Measurements from ENCODE around the gene UBXN10. TPM values are rescaled to one million over a fixed set of nuclear protein-coding genes. Genes with fewer than 3 reads are reported as not detected.

UBXN10 gene
- total and polyA plus RNA-seq, 2 donors (not counting 3 experiments of a cell fraction or from before 2014, with no cell fraction given): not detected

DNA sequence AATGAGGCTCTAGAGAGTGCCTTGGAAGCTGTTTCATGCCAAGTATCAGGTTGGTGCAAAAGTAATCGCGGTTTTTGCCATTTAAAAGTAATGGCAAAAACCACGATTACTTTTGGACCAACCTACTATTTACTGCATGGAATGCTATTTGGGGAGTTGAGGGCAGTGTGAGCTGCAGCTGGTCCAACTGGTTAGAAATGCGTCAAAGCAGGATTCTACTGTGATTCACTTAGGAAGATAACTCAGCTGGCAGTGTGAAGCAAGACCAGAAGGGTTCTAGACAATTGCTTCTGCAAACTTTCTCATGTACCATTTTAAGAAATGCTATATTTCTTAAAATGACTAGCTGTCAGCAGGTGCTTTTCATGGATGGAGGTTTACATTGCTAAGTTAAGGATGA lies 21.6 kb downstream of the UBXN10 start:
- CTCF ChIA-PET: interaction anchor here (1.0 to 3.2 kb wide), 2 partner anchors 12 to 13 kb away, joined by 3 to 24 read pairs; no protein-coding TSS in a partner anchor
- no peaks in the 10 kb centered on the region for H3K36me3 ChIP-seq (ENCODE audit: control insufficient read depth in 2 of 2, extremely low read depth in 1 of 2, insufficient read depth in 2 of 2, low read length in 2 of 2)
- H3K4me2 ChIP-seq (ENCODE audit: insufficient read depth, low read length): no peak overlapping the region
- POLR2A ChIA-PET: no interaction called here
- H3K9me3 ChIP-seq (replicated peaks; ENCODE audit: control insufficient read depth, insufficient read depth, low read length): no peaks in the 10 kb centered on the region
- H3K9ac ChIP-seq (replicated peaks; ENCODE audit: extremely low read depth, insufficient read depth, low read length): no peak overlapping the region
- no peaks in the 10 kb centered on the region for H4K20me1 ChIP-seq (replicated peaks; ENCODE audit: control insufficient read depth, extremely low read depth, insufficient read depth, low read length)
- intact Hi-C loops (cut with micrococcal nuclease): no loop called here
- no peak overlapping the region for H3K27ac ChIP-seq (ENCODE audit: insufficient read depth, low read depth, low read length)
- H2AFZ ChIP-seq (ENCODE audit: low read depth, low read length): no peak overlapping the region
- no peaks in the 10 kb centered on the region for H3K79me2 ChIP-seq (ENCODE audit: control insufficient read depth, insufficient read depth, low read length)
- dilution Hi-C loops (cut with MboI; ENCODE audit: extremely low pct_ligation_motif_present, low sequenced_read_pairs): no loop called here
- H3K9me1 ChIP-seq (replicated peaks; ENCODE audit: control insufficient read depth, extremely low read depth, insufficient read depth, low read length): no peaks in the 10 kb centered on the region
- FAIRE-seq (no peak), DNase-seq (ENCODE audit: low read depth, low spot score) (no peak)
- H3K4me1 ChIP-seq (ENCODE audit: control insufficient read depth, extremely low read depth, insufficient read depth, low read length): no peaks in the 10 kb centered on the region
- no peak overlapping the region for H3K4me3 ChIP-seq (replicated peaks in 1 of 3; ENCODE audit: insufficient read depth in 1 of 3, low read depth in 1 of 3, low read length in 3 of 3)
- BruUV-seq (replicated peaks): no TSS peak
- peaks cover 0 to 7% of the 10 kb centered on the region in 2 experiments for H3K27me3 ChIP-seq (ENCODE audit: control insufficient read depth in 2 of 2, insufficient read depth in 2 of 2, low read length in 2 of 2)
- no peak for TF ChIP-seq EZH2 (IDR thresholded peaks at IDR 0.05; ENCODE audit: borderline replicate concordance, low read depth, low read length, severe bottlenecking)
- no peak for TF ChIP-seq FOS (IDR thresholded peaks at IDR 0.05; ENCODE audit: borderline replicate concordance, insufficient read depth, low read length)
- no peak for TF ChIP-seq GATA2 (IDR thresholded peaks at IDR 0.05; ENCODE audit: insufficient read depth, insufficient read length, low read depth, low read length)
- no peak for TF ChIP-seq POLR2AphosphoS5 (IDR thresholded peaks at IDR 0.05; ENCODE audit: insufficient read depth, low read depth, low read length)
- no peak for TF ChIP-seq JUN (IDR thresholded peaks at IDR 0.05; ENCODE audit: borderline replicate concordance, insufficient read depth, insufficient read length, low read depth)
- no peak for TF ChIP-seq POLR2A (IDR thresholded peaks at IDR 0.05; ENCODE audit: low read depth, low read length)
- TF ChIP-seq MYC (IDR thresholded peaks at IDR 0.05; ENCODE audit: low read depth, low read length): no peak
- no peak for TF ChIP-seq MAX (IDR thresholded peaks at IDR 0.05; ENCODE audit: insufficient read depth, insufficient read length)
- TF ChIP-seq CTCF (IDR thresholded peaks at IDR 0.05; ENCODE audit: extremely low read depth in 1 of 2, insufficient read depth in 1 of 2, low read depth in 1 of 2, low read length in 2 of 2): no peak

Measured in endothelial cell of umbilical vein (primary cell).